NCI-H1436 treated with DMSO at 0.1 percent for 48 hours (cell line): ENCODE measurements around the gene DIMT1.

Source experiments
- DNase-seq: peaks from one replicate; lab custom pipeline; 2025; lab: John Stamatoyannopoulos, UW

The DIMT1 gene

DNA sequence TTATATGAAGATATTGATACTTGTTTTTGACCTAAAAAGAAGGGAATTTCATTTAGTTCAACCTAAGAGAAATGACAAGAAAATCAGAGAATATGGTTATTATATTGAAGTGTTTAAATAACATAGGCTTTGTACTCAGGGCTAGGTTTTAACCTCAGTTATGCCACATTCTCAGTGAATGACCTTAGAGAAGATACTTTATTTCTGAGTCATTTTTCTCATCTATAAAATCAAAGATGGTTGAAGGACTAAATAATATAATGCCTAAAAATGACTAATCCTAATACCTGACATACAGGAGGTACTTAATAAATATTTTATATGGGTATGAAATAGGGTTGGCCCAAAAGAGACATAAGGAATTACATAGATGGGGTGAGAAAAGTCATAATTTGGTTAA, 32.3 kb downstream of the DIMT1 start:
- no peak for DNase-seq

DNA sequence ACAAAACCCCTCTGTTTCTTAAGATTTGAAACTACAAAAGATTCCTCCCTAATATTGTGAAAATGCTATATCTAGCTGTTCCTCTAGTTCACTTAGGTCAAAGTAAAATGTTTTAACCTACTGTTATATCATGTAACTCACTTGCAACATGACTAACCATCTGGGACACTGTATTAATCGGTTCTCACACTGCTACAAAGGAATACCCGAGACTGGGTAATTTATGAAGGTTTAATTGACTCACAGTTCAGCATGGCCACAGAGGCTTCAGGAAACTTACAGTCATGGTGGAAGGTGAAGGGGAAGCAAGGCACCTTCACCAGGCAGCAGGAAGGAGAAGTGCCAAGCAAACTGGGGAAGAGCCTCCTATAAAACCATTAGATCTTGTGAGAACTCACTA, 34.7 kb downstream of the DIMT1 start:
- DNase-seq: no peak

DNA sequence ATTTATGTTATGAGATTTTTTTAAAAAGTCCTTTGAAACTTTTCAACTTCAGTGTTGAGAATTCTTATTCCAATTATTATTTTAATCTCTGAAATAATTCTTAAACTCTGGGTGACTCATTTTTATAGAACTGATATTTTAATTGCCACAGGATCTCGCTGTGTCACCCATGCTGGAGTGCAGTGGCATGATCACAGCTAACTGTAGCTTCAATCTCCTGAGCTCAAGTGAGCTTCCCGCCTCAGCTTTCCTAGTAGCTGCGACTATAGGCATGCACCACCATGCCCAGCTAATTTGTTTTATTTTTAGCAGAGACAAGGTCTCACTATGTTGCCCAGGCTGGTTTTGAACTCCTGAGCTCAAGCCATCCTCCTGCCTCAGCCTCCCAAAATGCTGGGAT, 41.0 kb downstream of the DIMT1 start:
- no peak for DNase-seq

DNA sequence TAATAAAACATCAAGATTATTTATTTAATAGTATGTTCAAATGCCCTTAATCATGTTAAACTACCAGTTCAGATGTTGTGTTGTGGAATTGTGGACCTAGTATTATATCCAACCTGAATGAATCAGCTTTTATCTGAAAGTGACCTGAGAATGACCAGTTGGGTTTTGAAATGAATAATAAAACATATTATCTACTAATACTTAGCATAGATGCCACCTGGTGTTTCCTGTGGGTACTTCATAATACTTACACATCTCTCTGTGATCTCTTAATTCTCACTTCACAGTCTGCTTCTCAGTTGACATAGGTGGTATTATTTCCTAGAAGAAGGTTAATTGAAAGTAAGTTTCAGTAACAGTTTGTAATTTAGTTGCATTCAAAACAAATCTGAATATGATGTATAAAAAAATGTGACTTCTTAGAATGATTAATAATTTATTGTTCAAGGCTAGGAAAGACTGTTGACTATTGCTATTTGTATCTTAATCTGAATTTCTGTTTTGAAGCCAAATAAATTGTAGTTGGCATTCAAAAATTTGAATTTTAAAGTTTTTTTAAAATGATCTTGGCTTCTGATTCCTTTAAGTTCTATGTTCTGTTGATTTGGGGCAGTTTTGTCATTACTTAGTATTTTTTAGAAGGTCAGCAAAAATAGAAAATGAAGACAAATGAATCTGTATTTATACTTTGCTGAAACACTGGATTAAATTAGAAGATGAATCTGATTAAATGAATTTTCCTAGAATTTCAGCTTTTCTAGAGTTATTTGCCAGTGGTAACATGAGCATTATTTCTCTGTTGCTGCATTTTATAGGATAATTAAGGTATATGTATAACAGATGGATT, 49.5 kb downstream of the DIMT1 start:
- no peak for DNase-seq

DNA sequence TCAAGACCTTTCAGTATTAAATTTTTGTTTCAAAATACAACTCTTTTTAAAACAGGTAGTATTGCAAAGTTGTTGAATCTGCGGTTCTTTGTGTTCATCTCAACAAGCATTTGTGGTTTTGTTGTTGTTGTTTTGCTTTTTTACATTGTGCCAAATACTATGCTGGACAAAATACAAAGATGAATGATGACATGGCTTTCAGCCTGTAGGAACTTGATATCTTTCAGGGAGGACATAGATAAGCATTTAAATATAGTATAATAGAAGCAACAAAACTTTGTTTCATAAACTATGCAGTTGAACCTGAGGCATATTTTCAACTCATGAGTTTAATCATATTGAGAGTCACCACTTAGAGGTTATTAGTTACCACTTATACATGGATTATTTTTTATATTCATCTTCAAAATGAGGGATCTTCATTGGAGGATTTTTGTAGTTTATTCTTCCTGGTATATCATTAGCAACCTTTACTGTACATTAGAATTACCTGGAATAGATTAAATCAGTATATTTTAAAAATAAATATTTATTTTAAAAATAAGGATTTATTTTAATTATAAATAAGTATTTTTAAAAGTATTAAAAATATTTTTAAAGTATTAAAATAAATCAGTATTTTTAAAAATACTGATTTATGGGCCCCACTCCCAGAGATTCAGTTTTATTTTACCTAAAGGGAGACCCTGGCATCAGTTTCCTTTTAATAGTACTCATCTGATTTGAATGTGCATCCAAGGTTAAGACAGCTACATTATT, 54.8 kb downstream of the DIMT1 start:
- DNase-seq: no peak

DNA sequence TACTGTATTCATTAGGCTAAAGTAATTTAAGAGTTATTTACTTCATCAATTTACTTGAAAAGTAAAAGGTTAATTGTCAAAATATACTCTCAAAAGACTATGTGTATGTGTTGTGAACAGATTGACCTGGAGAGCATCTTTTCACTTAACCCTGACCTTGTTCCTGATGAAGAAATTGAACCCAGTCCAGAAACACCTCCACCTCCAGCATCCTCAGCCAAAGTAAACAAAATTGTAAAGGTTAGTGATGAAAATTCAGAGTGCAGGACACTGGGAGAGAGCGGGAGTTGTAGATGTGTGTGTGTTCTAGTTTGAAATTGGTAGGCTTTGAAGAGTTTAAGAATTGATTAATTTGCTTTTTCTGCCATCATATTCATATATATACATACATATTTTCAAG, 55.8 kb downstream of the DIMT1 start:
- no peak for DNase-seq

DNA sequence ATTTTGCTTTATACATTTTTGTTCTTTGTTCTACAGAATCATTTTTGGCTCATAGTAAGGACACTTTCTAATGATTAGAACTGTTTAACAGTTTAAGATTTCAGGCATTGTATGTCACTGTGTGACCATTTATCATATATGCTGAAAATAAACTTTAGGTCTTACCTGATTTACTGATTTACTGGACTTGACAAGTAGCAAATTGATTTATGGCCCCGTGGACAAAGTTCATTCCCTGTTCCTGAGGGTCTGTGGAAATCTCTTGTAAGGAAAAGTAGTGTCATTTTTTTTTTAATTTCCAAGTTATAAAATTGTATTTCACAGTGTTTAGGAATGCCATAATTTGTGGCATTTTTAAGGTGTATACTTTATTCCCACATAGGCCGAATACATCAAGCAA, 57.0 kb downstream of the DIMT1 start:
- no peak for DNase-seq

DNA sequence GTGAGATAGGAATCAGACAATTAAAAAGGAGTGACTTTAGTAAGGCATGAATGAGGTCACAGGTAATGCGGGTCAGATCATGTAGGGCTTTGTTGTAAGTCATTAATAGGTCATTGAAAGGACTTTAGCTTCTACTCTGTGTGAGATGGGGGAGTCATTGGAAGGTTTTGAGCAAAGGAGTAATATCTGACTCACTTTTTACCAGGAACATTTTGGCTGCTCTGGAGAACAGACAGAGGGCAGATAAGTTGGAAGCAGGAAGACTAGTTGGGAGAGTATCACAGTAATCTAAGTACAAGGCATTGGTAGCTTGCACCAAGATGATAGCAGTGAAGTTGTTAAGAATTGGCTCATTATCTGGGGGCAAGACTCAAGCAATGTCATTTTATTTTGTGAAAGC, 60.3 kb downstream of the DIMT1 start:
- no peak for DNase-seq

DNA sequence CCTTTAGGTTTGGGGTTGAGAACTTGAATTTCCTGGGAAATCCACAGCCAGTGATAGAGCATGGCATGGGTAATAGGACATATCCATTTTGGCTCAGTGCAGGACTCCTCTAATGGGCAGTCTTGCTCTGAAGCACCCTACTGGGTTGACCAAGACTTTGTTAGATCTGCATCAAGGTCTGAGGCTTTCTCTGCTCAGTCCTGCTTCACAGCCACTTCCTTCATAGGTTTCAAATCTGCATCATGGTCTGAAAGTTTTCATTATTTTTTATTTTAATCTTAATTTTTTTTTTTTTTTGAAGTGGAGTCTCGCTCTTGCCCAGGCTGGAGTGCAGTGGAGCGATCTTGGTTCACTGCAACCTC, 61.2 kb downstream of the DIMT1 start:
- no peak for DNase-seq

DNA sequence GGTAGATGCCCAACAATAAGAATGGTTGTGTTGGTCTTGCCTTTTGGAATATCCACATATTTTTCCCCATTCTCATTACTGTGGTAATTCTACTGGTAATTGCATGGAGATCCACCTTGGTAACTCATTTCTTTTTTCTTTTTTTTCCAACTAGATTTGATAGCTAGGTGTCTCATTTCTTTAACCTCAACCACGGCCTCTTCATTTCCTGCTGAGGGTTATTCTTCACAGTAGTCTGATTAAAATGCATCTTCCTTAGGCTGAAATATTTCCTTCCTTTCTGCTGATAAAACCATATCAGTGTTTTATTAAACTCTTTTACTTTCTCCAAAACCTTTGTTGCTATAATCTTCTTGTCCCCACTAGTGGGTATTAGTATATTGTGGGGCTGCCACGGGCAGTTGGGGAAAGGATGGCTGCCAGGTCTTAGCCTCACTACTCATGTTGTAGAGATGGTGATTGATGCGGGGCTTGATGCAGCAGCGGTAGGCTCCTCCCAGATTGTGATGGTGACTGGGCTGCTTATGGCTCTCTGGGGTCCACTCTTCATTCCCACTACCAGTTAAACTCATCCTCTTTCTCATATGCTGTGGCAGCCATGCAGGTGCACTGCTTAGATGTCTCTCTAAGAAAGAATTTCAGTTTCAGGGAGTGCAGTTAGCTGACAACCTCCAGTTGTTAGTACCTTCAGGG, 61.8 kb downstream of the DIMT1 start:
- no peak for DNase-seq

DNA sequence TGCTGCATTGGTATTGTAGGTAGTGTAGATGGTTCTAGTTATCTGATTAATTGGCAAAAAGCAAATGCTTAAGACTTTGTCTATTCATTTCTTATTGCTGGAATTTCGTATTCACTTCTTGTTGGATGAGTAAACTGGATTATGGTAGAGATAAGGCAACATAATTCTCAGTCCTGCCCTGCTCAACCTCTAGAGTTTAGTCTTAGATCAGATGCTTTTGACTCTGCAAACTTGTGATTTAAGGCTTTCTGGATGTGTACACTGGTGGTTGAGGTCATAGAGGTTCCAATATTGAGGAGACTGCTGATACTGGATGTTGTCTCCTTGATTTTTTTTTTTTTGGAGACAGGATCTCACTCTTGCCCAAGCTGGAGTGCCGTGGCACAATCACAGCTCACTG, 62.7 kb downstream of the DIMT1 start:
- DNase-seq: no peak

DNA sequence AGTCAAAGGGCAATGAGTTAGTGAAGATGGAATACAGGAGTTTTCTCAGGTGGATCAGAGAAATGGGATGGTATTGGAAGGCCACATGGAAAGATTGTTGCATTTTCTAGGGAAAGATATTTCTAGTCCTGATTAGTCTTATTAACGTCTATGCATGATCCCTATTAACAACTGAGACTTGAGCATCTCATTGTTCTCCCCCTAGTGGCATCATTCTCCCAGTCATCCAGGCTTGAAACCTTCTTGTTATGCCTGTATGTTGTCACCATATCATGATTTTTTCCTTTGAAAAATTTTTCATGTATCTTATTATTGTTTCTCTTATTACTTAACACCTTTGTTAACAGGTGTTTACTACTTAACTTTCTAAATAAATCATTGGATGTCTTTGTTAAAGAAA, 63.3 kb downstream of the DIMT1 start:
- no peak for DNase-seq
